Measurements from ENCODE around the gene NAA40. TPM values are rescaled to one million over a fixed set of nuclear protein-coding genes. Genes with fewer than 3 reads are reported as not detected.

The NAA40 gene
- total and polyA plus RNA-seq, 4 donors = 9.2 to 20.5 (median 13.8) TPM

DNA sequence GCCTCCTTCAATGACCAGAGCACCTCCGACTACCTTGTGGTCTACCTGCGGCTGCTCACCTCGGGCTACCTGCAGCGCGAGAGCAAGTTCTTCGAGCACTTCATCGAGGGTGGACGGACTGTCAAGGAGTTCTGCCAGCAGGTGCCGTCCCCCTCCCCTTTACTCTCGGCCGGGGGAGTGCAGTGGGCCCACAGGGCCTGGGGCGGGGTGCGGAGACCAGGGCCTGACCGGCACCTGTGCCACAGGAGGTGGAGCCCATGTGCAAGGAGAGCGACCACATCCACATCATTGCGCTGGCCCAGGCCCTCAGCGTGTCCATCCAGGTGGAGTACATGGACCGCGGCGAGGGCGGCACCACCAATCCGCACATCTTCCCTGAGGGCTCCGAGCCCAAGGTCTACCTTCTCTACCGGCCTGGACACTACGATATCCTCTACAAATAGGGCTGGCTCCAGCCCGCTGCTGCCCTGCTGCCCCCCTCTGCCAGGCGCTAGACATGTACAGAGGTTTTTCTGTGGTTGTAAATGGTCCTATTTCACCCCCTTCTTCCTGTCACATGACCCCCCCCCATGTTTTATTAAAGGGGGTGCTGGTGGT lies 58.4 kb downstream of the NAA40 start:
- peaks cover 4 to 29% (median 16%) of the 10 kb centered on the region in 5 donors for H3K4me1 ChIP-seq (ENCODE audit: control insufficient read depth in 5 of 5, insufficient read depth in 5 of 5, low read length in 5 of 5)
- ATAC-seq (ENCODE audit: insufficient read depth, low FRiP score) (no peak), DNase-seq (no peak)
- no peak overlapping the region for H3K9ac ChIP-seq (ENCODE audit: insufficient read depth in 1 of 2, low read length in 2 of 2)
- peaks cover 0 to 3% (median 0%) of the 10 kb centered on the region in 4 donors for H3K9me3 ChIP-seq (ENCODE audit: control insufficient read depth in 4 of 4, insufficient read depth in 3 of 4, low read length in 3 of 4)
- H3K4me3 ChIP-seq = no peak overlapping the region
- H3K27ac ChIP-seq (ENCODE audit: low read depth in 1 of 2, low read length in 1 of 2) = no peak overlapping the region
- 95% methylated on average over 27 of the region's 27 CpGs for WGBS, 2 donors
- TF ChIP-seq CTCF (IDR thresholded peaks at IDR 0.05; ENCODE audit: control extremely low read depth, extremely low read depth) = no peak
- peaks cover 6 to 42% (median 16%) of the 10 kb centered on the region in 4 donors for H3K36me3 ChIP-seq (ENCODE audit: control insufficient read depth in 4 of 4, insufficient read depth in 4 of 4, low read length in 4 of 4)
- no peaks in the 10 kb centered on the region for H3K27me3 ChIP-seq (ENCODE audit: control insufficient read depth in 3 of 3, insufficient read depth in 3 of 3, low read length in 2 of 3)

- Histone ChIP-seq H3K4me1 (ENCODE audit: control insufficient read depth in 5 of 5, insufficient read depth in 5 of 5, low read length in 5 of 5) (peaks cover 4 to 33% (median 16%) of the 10 kb centered on the region in 5 donors), H3K36me3 (ENCODE audit: control insufficient read depth in 4 of 4, insufficient read depth in 4 of 4, low read length in 4 of 4) (peaks cover 6 to 41% (median 16%) of the 10 kb centered on the region in 4 donors)
- no peak for DNase-seq
Observed at GRCh38 chr11:63997801-63998337, 59.1 kb downstream of the NAA40 start.

GRCh38 chr11:63998558-63999348 lies 60.0 kb downstream of the NAA40 start:
- peak in 1 of 3 donors; percentile 16 for DNase-seq
- WGBS, 2 donors = 59 to 74% methylated on average over 39 to 54 of the region's 54 CpGs
- Histone ChIP-seq H3K4me3 (no peak overlapping the region), H3K9ac (ENCODE audit: insufficient read depth in 1 of 2, low read length in 2 of 2) (no peak overlapping the region), H3K27ac (ENCODE audit: low read depth in 1 of 2, low read length in 1 of 2) (no peak overlapping the region), H3K9me3 (ENCODE audit: control insufficient read depth in 4 of 4, insufficient read depth in 3 of 4, low read length in 3 of 4) (peaks cover 0 to 3% (median 0%) of the 10 kb centered on the region in 4 donors), H3K27me3 (ENCODE audit: control insufficient read depth in 3 of 3, insufficient read depth in 3 of 3, low read length in 2 of 3) (no peaks in the 10 kb centered on the region), H3K4me1 (ENCODE audit: control insufficient read depth in 5 of 5, insufficient read depth in 5 of 5, low read length in 5 of 5) (peaks cover 4 to 34% (median 16%) of the 10 kb centered on the region in 5 donors), H3K36me3 (ENCODE audit: control insufficient read depth in 4 of 4, insufficient read depth in 4 of 4, low read length in 4 of 4) (peaks cover 6 to 35% (median 16%) of the 10 kb centered on the region in 4 donors)
- TF ChIP-seq CTCF (IDR thresholded peaks at IDR 0.05; ENCODE audit: control extremely low read depth, extremely low read depth) = no peak
- no peak for ATAC-seq (ENCODE audit: insufficient read depth, low FRiP score)

More at GRCh38 chr11:63997801-63998337, 59.1 kb downstream of the NAA40 start:
- WGBS, 2 donors = 74 to 82% methylated on average over 11 of the region's 11 CpGs
- H3K9ac ChIP-seq (ENCODE audit: insufficient read depth in 1 of 2, low read length in 2 of 2) = no peak overlapping the region
- no peak overlapping the region for H3K27ac ChIP-seq (ENCODE audit: low read depth in 1 of 2, low read length in 1 of 2)
- no peaks in the 10 kb centered on the region for H3K27me3 ChIP-seq (ENCODE audit: control insufficient read depth in 3 of 3, insufficient read depth in 3 of 3, low read length in 2 of 3)
- H3K9me3 ChIP-seq (ENCODE audit: control insufficient read depth in 4 of 4, insufficient read depth in 3 of 4, low read length in 3 of 4) = peaks cover 0 to 3% (median 0%) of the 10 kb centered on the region in 4 donors
- no peak for TF ChIP-seq CTCF (IDR thresholded peaks at IDR 0.05; ENCODE audit: control extremely low read depth, extremely low read depth)
- ATAC-seq (ENCODE audit: insufficient read depth, low FRiP score) = no peak
- H3K4me3 ChIP-seq = no peak overlapping the region

All from lung (tissue), 12 donors.